H1 (cell line): ENCODE measurements around the gene TAAR8. TPM values are rescaled to one million over a fixed set of nuclear protein-coding genes. Genes with fewer than 3 reads are reported as not detected.

ENCODE experiments used
- CTCF ChIA-PET: fragments of 300-600 bp; sonication (Branson Sonifier 250); formaldehyde crosslinking; loops from one replicate; lab custom pipeline; 2021; ENCODE audit not compliant: partially characterized antibody; lab: Charles Lee
- POLR2A ChIA-PET: fragments of 300-600 bp; sonication (Branson Sonifier 250); formaldehyde crosslinking; loops from one replicate; lab custom pipeline; 2021; ENCODE audit warnings: inconsistent platforms; ENCODE audit not compliant: partially characterized antibody; lab: Charles Lee
- DNase-seq, 2 experiments: peaks; one replicate each; pipeline versions ENCODE4 v3.0.0 to v3.0.0-alpha.2; 2010 to 2022; ENCODE audit warnings: low spot score in 2 of 2, low read depth in 1 of 2, mixed read lengths in 1 of 2
- FAIRE-seq: peaks from 2 replicates; lab custom pipeline; 2011; peaks lifted over from hg19 to GRCh38; lab: Jason Lieb, UNC
- H2AFZ ChIP-seq: 2 replicates; pipeline ENCODE4 v1.8.1; 2012; ENCODE audit warnings: low read length, inconsistent platforms
- H2AK5ac ChIP-seq: 2 replicates; pipeline ENCODE4 v1.6.1; 2013; ENCODE audit warnings: low read depth, low read length
- H2BK120ac ChIP-seq: replicated peaks from 2 replicates; pipeline ENCODE3; 2013; ENCODE audit warnings: low read depth, low read length, inconsistent platforms
- H2BK12ac ChIP-seq: 2 replicates; pipeline ENCODE4 v1.6.1; 2013; ENCODE audit warnings: low read depth, low read length
- H2BK15ac ChIP-seq: 2 replicates; pipeline ENCODE4 v1.6.1; 2013; ENCODE audit warnings: low read length
- H2BK20ac ChIP-seq: 2 replicates; pipeline ENCODE4 v1.6.1; 2013; ENCODE audit warnings: low read length
- H2BK5ac ChIP-seq: 2 replicates; pipeline ENCODE4 v1.6.1; 2013; ENCODE audit warnings: low read depth, low read length
- H3K14ac ChIP-seq: 2 replicates; pipeline ENCODE4 v1.6.1; 2013; ENCODE audit warnings: inconsistent platforms; ENCODE audit not compliant: insufficient read length
- H3K18ac ChIP-seq: 2 replicates; pipeline ENCODE4 v1.6.1; 2013; ENCODE audit warnings: low read length; ENCODE audit errors: extremely low read depth
- H3K23ac ChIP-seq: 2 replicates; pipeline ENCODE4 v1.6.1; 2013; ENCODE audit warnings: inconsistent platforms; ENCODE audit not compliant: insufficient read length
- H3K23me2 ChIP-seq: 2 replicates; pipeline ENCODE4 v1.6.1; 2013; ENCODE audit warnings: low read depth, low read length
- H3K27ac ChIP-seq: 2 replicates; pipeline ENCODE4 v1.6.1; 2011; ENCODE audit warnings: low read depth, low read length, inconsistent platforms
- H3K27me3 ChIP-seq, 4 experiments: replicated peaks in 1 of 4; 1 replicate in 1 of 4; 2 replicates in 3 of 4; pipeline versions ENCODE4 v1.6.1 to v1.8.1; 2011 to 2013; ENCODE audit warnings: low read length in 3 of 4, mild to moderate bottlenecking in 3 of 4, inconsistent platforms in 2 of 4, mixed read lengths in 2 of 4, moderate library complexity in 1 of 4; ENCODE audit not compliant: control insufficient read depth in 3 of 4, insufficient read depth in 3 of 4; ENCODE audit errors: extremely low read depth in 1 of 4
- H3K36me3 ChIP-seq, 4 experiments: 2 replicates each; pipeline versions ENCODE4 v1.6.1 to v1.8.1; 2011 to 2013; ENCODE audit warnings: mild to moderate bottlenecking in 4 of 4, low read length in 3 of 4, moderate library complexity in 2 of 4, control low read depth in 1 of 4, inconsistent platforms in 1 of 4; ENCODE audit not compliant: insufficient read depth in 4 of 4, control insufficient read depth in 2 of 4
- H3K4ac ChIP-seq: replicated peaks from 2 replicates; pipeline ENCODE3; 2013; ENCODE audit warnings: low read length, low read depth, mixed read lengths, inconsistent platforms; ENCODE audit not compliant: insufficient read length
- H3K4me1 ChIP-seq, 4 experiments: replicated peaks in 1 of 4; 1 replicate in 1 of 4; 2 replicates in 3 of 4; pipeline versions ENCODE4 v1.6.1 to v1.8.1; 2011 to 2013; ENCODE audit warnings: low read length in 3 of 4, inconsistent platforms in 2 of 4, mixed read lengths in 1 of 4; ENCODE audit not compliant: insufficient read depth in 4 of 4, control insufficient read depth in 3 of 4
- H3K4me2 ChIP-seq, 2 experiments: 2 replicates each; pipeline versions ENCODE4 v1.6.1 to v1.8.1; 2011 to 2013; ENCODE audit warnings: low read depth in 2 of 2, low read length in 2 of 2, control low read depth in 1 of 2, inconsistent platforms in 1 of 2, mild to moderate bottlenecking in 1 of 2; ENCODE audit not compliant: insufficient read depth in 1 of 2
- H3K4me3 ChIP-seq, 4 experiments: fragments of 200-600, 300-600 bp in 1 of 4; sonication (generic), shearing (Covaris generic), sonication (Bioruptor Twin) in 1 of 4; 2 replicates each; pipeline versions ENCODE4 v1.5.1 to v1.8.1; 2011 to 2016; ENCODE audit warnings: low read length in 4 of 4, low read depth in 3 of 4, control low read depth in 2 of 4, inconsistent platforms in 2 of 4, mild to moderate bottlenecking in 2 of 4, mixed read lengths in 1 of 4, moderate library complexity in 1 of 4; ENCODE audit not compliant: insufficient read depth in 2 of 4; ENCODE audit errors: extremely low read depth in 1 of 4
- H3K56ac ChIP-seq: replicated peaks from 2 replicates; pipeline ENCODE3; 2013; ENCODE audit warnings: low read depth, mild to moderate bottlenecking, mixed read lengths, low read length, inconsistent platforms; ENCODE audit not compliant: insufficient read length
- H3K79me1 ChIP-seq: 2 replicates; pipeline ENCODE4 v1.6.1; 2013; ENCODE audit warnings: low read depth, low read length, control low read depth
- H3K79me2 ChIP-seq, 2 experiments: 2 replicates each; pipeline versions ENCODE4 v1.6.1 to v1.8.1; 2012 to 2013; ENCODE audit warnings: low read length in 2 of 2, mild to moderate bottlenecking in 2 of 2, inconsistent platforms in 1 of 2; ENCODE audit not compliant: insufficient read depth in 2 of 2, control insufficient read depth in 1 of 2
- H3K9ac ChIP-seq, 4 experiments: replicated peaks in 1 of 4; 1 replicate in 1 of 4; 2 replicates in 3 of 4; pipeline versions ENCODE4 v1.6.1 to v1.8.1; 2011 to 2013; ENCODE audit warnings: low read depth in 3 of 4, low read length in 3 of 4, control low read depth in 2 of 4, mild to moderate bottlenecking in 2 of 4, moderate library complexity in 2 of 4, inconsistent platforms in 1 of 4; ENCODE audit errors: extremely low read depth in 1 of 4
- H3K9me3 ChIP-seq, 2 experiments: 2 replicates each; pipeline versions ENCODE4 v1.6.1 to v1.8.1; 2012 to 2013; ENCODE audit warnings: mild to moderate bottlenecking in 2 of 2, moderate library complexity in 2 of 2, control low read depth in 1 of 2, inconsistent platforms in 1 of 2, low read depth in 1 of 2, low read length in 1 of 2, mixed read lengths in 1 of 2; ENCODE audit not compliant: insufficient read depth in 2 of 2
- H4K20me1 ChIP-seq, 2 experiments: replicated peaks in 1 of 2; 2 replicates each; pipeline versions ENCODE3 to v1.8.1; 2011 to 2013; ENCODE audit warnings: inconsistent platforms in 2 of 2, low read length in 2 of 2, mild to moderate bottlenecking in 1 of 2; ENCODE audit not compliant: insufficient read depth in 2 of 2, control insufficient read depth in 1 of 2
- H4K5ac ChIP-seq: 2 replicates; pipeline ENCODE4 v1.6.1; 2013; ENCODE audit warnings: low read length, low read depth, mixed read lengths, inconsistent platforms; ENCODE audit not compliant: insufficient read length
- H4K8ac ChIP-seq: 2 replicates; pipeline ENCODE4 v1.8.0; 2013; ENCODE audit warnings: mild to moderate bottlenecking, moderate library complexity, low read length, inconsistent platforms; ENCODE audit not compliant: insufficient read depth; ENCODE audit errors: extremely low read depth
- H4K91ac ChIP-seq: replicated peaks from 2 replicates; pipeline ENCODE3; 2013; ENCODE audit warnings: low read length, mixed read lengths, inconsistent platforms; ENCODE audit not compliant: insufficient read length
- CBX5 ChIP-seq: fragments of 300-800, 300-1000 bp; sonication (generic); IDR thresholded peaks from 2 replicates; pipeline ENCODE4 v1.7.1; 2016; ENCODE audit warnings: antibody characterized with exemption, low read length, low read depth
- CHD1 ChIP-seq: IDR thresholded peaks from 2 replicates; pipeline ENCODE4 v1.6.1; 2012; ENCODE audit warnings: low read depth, low read length, improper control_type of control experiment
- EGR1 ChIP-seq: IDR thresholded peaks from 2 replicates; pipeline ENCODE4 v1.6.1; 2011; ENCODE audit warnings: low read depth, low read length, borderline replicate concordance
- EZH2 ChIP-seq: fragments of 200-600 bp; sonication (generic); IDR thresholded peaks from 2 replicates; pipeline ENCODE4 v1.7.1; 2012; ENCODE audit warnings: low read depth, mild to moderate bottlenecking, moderate library complexity, low read length, inconsistent platforms; ENCODE audit not compliant: severe bottlenecking
- PHF8 ChIP-seq: fragments of 200-600 bp; sonication (generic); conservative IDR thresholded peaks from 2 replicates; pipeline ENCODE4 v1.7.1; 2012; ENCODE audit warnings: low read depth, mild to moderate bottlenecking, inconsistent platforms, low read length, moderate library complexity
- RAD21 ChIP-seq, 2 experiments: IDR thresholded peaks in 1 of 2; conservative IDR thresholded peaks in 1 of 2; 2 replicates each; pipeline ENCODE4 v1.6.1; 2011; ENCODE audit warnings: low read depth in 2 of 2, low read length in 2 of 2, improper control_type of control experiment in 1 of 2, inconsistent platforms in 1 of 2, mild to moderate bottlenecking in 1 of 2, moderate library complexity in 1 of 2
- SIN3A ChIP-seq, 2 experiments: IDR thresholded peaks in 1 of 2; conservative IDR thresholded peaks in 1 of 2; 2 replicates each; pipeline ENCODE4 v1.6.1; 2011 to 2012; ENCODE audit warnings: low read length in 2 of 2, improper control_type of control experiment in 1 of 2, low read depth in 1 of 2, mild to moderate bottlenecking in 1 of 2
- WGBS, 2 experiments: shearing (Covaris generic) in 1 of 2; methylation state at CpG; one replicate each; pipeline versions ENCODE4 v1.1.6 to v1.1.7; 2013 to 2015; ENCODE audit warnings: low lambda C conversion rate in 2 of 2, mixed read lengths in 2 of 2, inconsistent platforms in 1 of 2, low coverage in 1 of 2, missing lambda C conversion rate in 1 of 2; ENCODE audit not compliant: insufficient replicate concordance in 2 of 2, insufficient coverage in 1 of 2, insufficient read length in 1 of 2; ENCODE audit errors: extremely low coverage in 1 of 2, missing lambda C conversion rate in 1 of 2; 5-methylcytosine and 5-hydroxymethylcytosine counted together
- polyA plus RNA-seq, 7 experiments: library from polyadenylated mRNA; depleted of rRNA in 3 of 7; stranded (reverse) in 5 of 7; unstranded in 2 of 7; fragments of >200 nt in 5 of 7; fragments of 200-250 nt in 2 of 7; gene quantifications; 1 replicate in 5 of 7; 2 replicates in 1 of 7; 4 replicates in 1 of 7; pipeline versions ENCODE4 v1.2.1 to v1.2.3, GENCODE V29; 2011 to 2013; ENCODE audit warnings: missing spikeins in 2 of 7, mixed read lengths in 2 of 7
- total RNA-seq: library from RNA; stranded (reverse); fragmentation: NEBNext Ultra II Directional; extraction: Animal tissue kit (Norgen Biotek cat#: 25700); gene quantifications from 2 replicates; pipeline ENCODE4 v1.2.1, GENCODE V29; 2021

The TAAR8 gene
- total and polyA plus RNA-seq, 2 of the 8 experiments (the other 6 are each of a cell fraction or from before 2014, with no cell fraction given): not detected

DNA sequence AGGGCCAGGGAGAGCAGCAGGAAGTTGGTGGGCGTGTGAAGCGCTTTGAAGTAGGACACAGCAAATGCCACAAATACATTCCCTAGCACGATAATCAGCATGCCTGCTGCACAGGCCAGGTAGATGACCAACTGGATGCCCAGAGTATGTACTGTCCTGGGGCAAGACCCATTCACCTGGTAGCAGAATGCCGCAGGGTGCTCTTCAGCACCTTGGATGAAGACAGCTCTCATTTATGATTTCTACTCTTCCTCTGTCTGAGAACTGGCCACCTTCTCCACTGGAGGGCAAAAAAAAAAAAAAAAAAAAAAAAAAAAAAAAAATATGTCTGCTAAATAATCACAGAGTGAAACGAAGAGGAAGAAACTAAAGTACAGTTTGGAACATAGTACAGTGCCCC, 37.0 kb downstream of the TAAR8 start, which contains the start of gene TAAR5:
TSS of gene TAAR5 (minus strand) at position 288 of the 400 bp plus-strand sequence. CDS start at position 233, 55 bp downstream.
- Histone ChIP-seq H3K36me3 (no peaks in the 10 kb centered on the region), H3K56ac (no peak within 1 kb of the TSS), H3K4ac (no peak within 1 kb of the TSS), H4K20me1 (no peaks in the 10 kb centered on the region)
- WGBS, 2 experiments: 92% methylated on average over 5 of the region's 5 CpGs; no CpG with 5 or more reads in 1 of the 2 experiments
- TF ChIP-seq SIN3A (conservative IDR thresholded peaks at IDR 0.05 in 1 of 2, IDR thresholded peaks at IDR 0.05 in 1 of 2; ENCODE audit: low read depth in 1 of 2, low read length in 2 of 2) (no peak), CHD1 (no peak), CBX5 (no peak), EZH2 (no peak), RAD21 (IDR thresholded peaks at IDR 0.05 in 1 of 2, conservative IDR thresholded peaks at IDR 0.05 in 1 of 2; ENCODE audit: low read depth in 2 of 2, low read length in 2 of 2) (no peak), EGR1 (no peak), PHF8 (no peak)
- TF ChIP-seq, all 59 proteins: peak for 0
- Histone ChIP-seq H2AK5ac (no peak within 1 kb of the TSS), H3K23ac (no peak within 1 kb of the TSS), H3K79me2 (no peaks in the 10 kb centered on the region), H3K4me1 (no peaks in the 10 kb centered on the region), H3K9me3 (no peaks in the 10 kb centered on the region), H2BK5ac (no peak within 1 kb of the TSS), H2BK12ac (no peak within 1 kb of the TSS), H3K18ac (no peak within 1 kb of the TSS), H4K5ac (no peak within 1 kb of the TSS), H2BK20ac (no peak within 1 kb of the TSS), H2BK15ac (no peak within 1 kb of the TSS), H3K79me1 (no peaks in the 10 kb centered on the region), H4K8ac (no peak within 1 kb of the TSS), H3K4me3 (no peak within 1 kb of the TSS), H3K9ac (no peak within 1 kb of the TSS), H4K91ac (no peak within 1 kb of the TSS), H2AFZ (no peak within 1 kb of the TSS; the same call in 1 of the 2 replicates), H3K14ac (no peak within 1 kb of the TSS), H3K23me2 (no peaks in the 10 kb centered on the region), H3K27ac (no peak within 1 kb of the TSS), H3K4me2 (no peak within 1 kb of the TSS), H3K27me3 (no peaks in the 10 kb centered on the region), H2BK120ac (no peak within 1 kb of the TSS)
- DNase-seq (no peak), FAIRE-seq (no peak)
- CTCF ChIA-PET: interaction anchor here (0.6 to 1.0 kb wide), 5 partner anchors 9 to 174 kb away, joined by 3 to 4 read pairs (median 3); no protein-coding TSS in a partner anchor
- POLR2A ChIA-PET: no interaction called here
